ENCODE measurements around the gene DIP2C. TPM values are rescaled to one million over a fixed set of nuclear protein-coding genes. Genes with fewer than 3 reads are reported as not detected.
A peak's percentile ranks its signal among the peaks of the same experiment; 100 is the strongest.
"Not testable (repeated sequence)": the region's sequence is repeated elsewhere in the genome, so short reads cannot be mapped to it uniquely, and the experiment has no call there.

Gene DIP2C
- total and polyA plus RNA-seq, 2 donors (not counting 1 experiment from before 2014, with no cell fraction given) = 1.3 to 1.9 TPM

DNA sequence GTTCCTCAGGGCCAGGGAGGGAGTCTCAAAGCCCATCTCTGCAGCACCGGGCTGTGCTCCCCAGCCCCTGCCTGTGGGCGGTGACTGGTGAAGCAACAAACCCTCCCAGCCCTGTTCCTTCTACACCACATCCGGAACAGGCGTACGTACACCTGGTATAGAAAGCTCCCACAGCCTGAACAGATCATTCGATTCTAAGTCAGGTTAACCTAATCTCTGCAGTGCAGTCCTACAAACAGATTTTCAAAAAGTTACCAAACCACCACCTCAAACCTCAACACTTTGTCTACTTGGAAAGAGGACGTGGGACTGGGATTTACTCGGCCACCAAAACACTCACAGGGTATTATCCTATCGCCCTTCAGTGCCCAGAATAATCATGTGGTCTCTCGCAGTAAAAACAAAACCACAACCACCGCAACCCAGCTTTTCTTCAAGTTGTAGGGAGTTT lies 238.4 kb downstream of the DIP2C start:
- 32% methylated on average over 5 of the region's 11 CpGs for WGBS (ENCODE audit: insufficient coverage)
- Histone ChIP-seq H3K4me2 (replicated peaks; ENCODE audit: low read depth, low read length, poor library complexity, severe bottlenecking) (peak overlapping the region; percentile 56), H4K20me1 (ENCODE audit: control insufficient read depth, insufficient read depth, low read length, poor library complexity, severe bottlenecking) (no peaks in the 10 kb centered on the region), H3K4me3 (ENCODE audit: control extremely low read depth in 1 of 5, extremely low read depth in 1 of 5, insufficient read depth in 1 of 5, low read depth in 2 of 5, low read length in 4 of 5) (peak overlapping the region in 3 of 5 experiments; percentile 37 to 41 (median 37)), H3K9me3 (ENCODE audit: control extremely low read depth in 1 of 3, control insufficient read depth in 2 of 3, insufficient read depth in 1 of 3, low read length in 2 of 3) (no peaks in the 10 kb centered on the region), H3K27me3 (replicated peaks in 1 of 4; ENCODE audit: control extremely low read depth in 1 of 4, control insufficient read depth in 3 of 4, insufficient read depth in 4 of 4, low read length in 3 of 4) (peaks cover 0 to 4% (median 0%) of the 10 kb centered on the region in 4 experiments), H3K27ac (ENCODE audit: low read length in 2 of 2) (no peak overlapping the region), H2AFZ (ENCODE audit: insufficient read depth, low read depth, low read length, poor library complexity, severe bottlenecking) (peak overlapping the region; percentile 27), H3K79me2 (ENCODE audit: control insufficient read depth, insufficient read depth, low read length) (no peaks in the 10 kb centered on the region), H3K36me3 (replicated peaks in 1 of 2; ENCODE audit: control extremely low read depth in 1 of 2, control insufficient read depth in 1 of 2, extremely low read depth in 1 of 2, insufficient read depth in 2 of 2, low read length in 1 of 2) (no peaks in the 10 kb centered on the region), H3K4me1 (ENCODE audit: control insufficient read depth in 2 of 2, insufficient read depth in 2 of 2, low read length in 2 of 2) (peaks cover 14 to 15% of the 10 kb centered on the region in 2 donors), H3K9ac (ENCODE audit: low read length) (peak overlapping the region; percentile 31)
- H3K9me3 Mint-ChIP-seq (ENCODE audit: insufficient read depth) = no peaks in the 10 kb centered on the region
- DNase-seq (peak; percentile 64), ATAC-seq (ENCODE audit: low read depth) (peak; percentile 92)
- peak overlapping the region; percentile 72 for H3K27ac Mint-ChIP-seq
- H3K27me3 Mint-ChIP-seq = no peaks in the 10 kb centered on the region
- intact Hi-C loops (cut with micrococcal nuclease) = no loop called here
- H3K4me3 Mint-ChIP-seq = peak overlapping the region; percentile 86
- CTCF ChIA-PET = no interaction called here
- peaks cover 22% of the 10 kb centered on the region for H3K4me1 Mint-ChIP-seq
- TF ChIP-seq CTCF (IDR thresholded peaks at IDR 0.05) = no peak
- POLR2A ChIA-PET = no interaction called here

DNA sequence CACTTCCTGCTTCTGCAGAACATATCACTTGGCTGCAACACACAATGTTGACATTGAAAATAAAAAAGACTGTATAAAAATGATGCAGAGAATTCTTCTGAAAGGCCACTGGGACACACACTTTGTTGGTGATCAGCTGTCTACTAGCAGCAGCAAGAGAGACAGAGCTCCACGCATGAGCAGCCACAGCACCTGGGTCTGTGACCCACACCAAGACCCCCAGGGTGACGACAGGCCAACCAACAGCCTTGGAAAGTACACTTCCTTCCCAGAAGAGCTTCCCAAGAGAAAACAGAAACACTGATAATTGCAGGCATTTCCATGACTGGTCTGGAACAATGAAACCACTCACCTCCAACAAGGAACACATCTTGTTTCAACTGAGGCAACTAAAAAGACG lies 239.0 kb downstream of the DIP2C start:
- Histone ChIP-seq H3K9me3 (ENCODE audit: control extremely low read depth in 1 of 3, control insufficient read depth in 2 of 3, insufficient read depth in 1 of 3, low read length in 2 of 3) (no peaks in the 10 kb centered on the region), H3K4me1 (ENCODE audit: control insufficient read depth in 2 of 2, insufficient read depth in 2 of 2, low read length in 2 of 2) (peaks cover 14 to 15% of the 10 kb centered on the region in 2 donors), H4K20me1 (ENCODE audit: control insufficient read depth, insufficient read depth, low read length, poor library complexity, severe bottlenecking) (no peaks in the 10 kb centered on the region), H2AFZ (ENCODE audit: insufficient read depth, low read depth, low read length, poor library complexity, severe bottlenecking) (no peak overlapping the region), H3K4me2 (replicated peaks; ENCODE audit: low read depth, low read length, poor library complexity, severe bottlenecking) (peak overlapping the region; percentile 56), H3K27ac (ENCODE audit: low read length in 2 of 2) (no peak overlapping the region), H3K9ac (ENCODE audit: low read length) (peak overlapping the region; percentile 31), H3K27me3 (replicated peaks in 1 of 4; ENCODE audit: control extremely low read depth in 1 of 4, control insufficient read depth in 3 of 4, insufficient read depth in 4 of 4, low read length in 3 of 4) (peaks cover 0 to 8% (median 0%) of the 10 kb centered on the region in 4 experiments), H3K79me2 (ENCODE audit: control insufficient read depth, insufficient read depth, low read length) (no peaks in the 10 kb centered on the region), H3K36me3 (replicated peaks in 1 of 2; ENCODE audit: control extremely low read depth in 1 of 2, control insufficient read depth in 1 of 2, extremely low read depth in 1 of 2, insufficient read depth in 2 of 2, low read length in 1 of 2) (no peaks in the 10 kb centered on the region), H3K4me3 (ENCODE audit: control extremely low read depth in 1 of 5, extremely low read depth in 1 of 5, insufficient read depth in 1 of 5, low read depth in 2 of 5, low read length in 4 of 5) (peak overlapping the region in 3 of 5 experiments; percentile 9 to 37 (median 37))
- Mint-ChIP-seq H3K4me1 (peaks cover 22% of the 10 kb centered on the region), H3K27ac (no peak overlapping the region), H3K4me3 (peak overlapping the region; percentile 86), H3K27me3 (no peaks in the 10 kb centered on the region), H3K9me3 (ENCODE audit: insufficient read depth) (no peaks in the 10 kb centered on the region)
- ATAC-seq (ENCODE audit: low read depth) = no peak
- ChIA-PET CTCF (no interaction called here), POLR2A (no interaction called here)
- intact Hi-C loops (cut with micrococcal nuclease) = no loop called here
- WGBS (ENCODE audit: insufficient coverage) = 20% methylated on average over 2 of the region's 3 CpGs
- no peak for TF ChIP-seq CTCF (IDR thresholded peaks at IDR 0.05)
- no peak for TF ChIP-seq EZH2 (IDR thresholded peaks at IDR 0.05; ENCODE audit: borderline replicate concordance, insufficient read depth, low read depth, low read length, poor library complexity, severe bottlenecking)
- DNase-seq = no peak

- H3K27ac ChIP-seq (ENCODE audit: low read length in 2 of 2); DNase-seq; H3K4me2 ChIP-seq (replicated peaks; ENCODE audit: low read depth, low read length, poor library complexity, severe bottlenecking); H3K27ac Mint-ChIP-seq; CTCF ChIA-PET; ATAC-seq (ENCODE audit: low read depth); POLR2A ChIA-PET; H3K9me3 ChIP-seq (ENCODE audit: control extremely low read depth in 1 of 3, control insufficient read depth in 2 of 3, insufficient read depth in 1 of 3, low read length in 2 of 3); intact Hi-C loops (cut with micrococcal nuclease); H3K36me3 ChIP-seq (replicated peaks in 1 of 2; ENCODE audit: control extremely low read depth in 1 of 2, control insufficient read depth in 1 of 2, extremely low read depth in 1 of 2, insufficient read depth in 2 of 2, low read length in 1 of 2); H2AFZ ChIP-seq (ENCODE audit: insufficient read depth, low read depth, low read length, poor library complexity, severe bottlenecking); H3K27me3 Mint-ChIP-seq; H3K9me3 Mint-ChIP-seq (ENCODE audit: insufficient read depth); H3K4me3 ChIP-seq (ENCODE audit: control extremely low read depth in 1 of 5, extremely low read depth in 1 of 5, insufficient read depth in 1 of 5, low read depth in 2 of 5, low read length in 4 of 5); H3K9ac ChIP-seq (ENCODE audit: low read length); H3K79me2 ChIP-seq (ENCODE audit: control insufficient read depth, insufficient read depth, low read length); H3K4me3 Mint-ChIP-seq; H4K20me1 ChIP-seq (ENCODE audit: control insufficient read depth, insufficient read depth, low read length, poor library complexity, severe bottlenecking): not testable (repeated sequence)
- peaks cover 14 to 15% of the 10 kb centered on the region in 2 donors for H3K4me1 ChIP-seq (ENCODE audit: control insufficient read depth in 2 of 2, insufficient read depth in 2 of 2, low read length in 2 of 2)
- peaks cover 22% of the 10 kb centered on the region for H3K4me1 Mint-ChIP-seq
- WGBS (ENCODE audit: insufficient coverage) = no CpG with 5 or more reads among the region's 6 CpGs
- H3K27me3 ChIP-seq (replicated peaks in 1 of 4; ENCODE audit: control extremely low read depth in 1 of 4, control insufficient read depth in 3 of 4, insufficient read depth in 4 of 4, low read length in 3 of 4) = peaks cover 0 to 14% (median 0%) of the 10 kb centered on the region in 4 experiments
These were observed 240.1 kb downstream of the DIP2C start for GRCh38 chr10:449331-449730.
